Measurements from ENCODE around the gene IL12B. TPM values are rescaled to one million over a fixed set of nuclear protein-coding genes. Genes with fewer than 3 reads are reported as not detected.

The IL12B gene
- total and polyA plus RNA-seq, 2 of the 4 experiments (the other 2 are of a cell fraction): 0.03 TPM; not detected in 1

- no peak overlapping the region for H2AK9ac ChIP-seq (replicated peaks; ENCODE audit: low read depth, low read length, poor library complexity)
- no peak overlapping the region for H3K18ac ChIP-seq (ENCODE audit: low read depth, low read length)
- H4K5ac ChIP-seq (ENCODE audit: low read depth, low read length): no peak overlapping the region
- H2AK5ac ChIP-seq (ENCODE audit: low read depth, low read length): no peak overlapping the region
- H3K4ac ChIP-seq (ENCODE audit: low read depth, low read length): no peak overlapping the region
- no peak for TF ChIP-seq RFX5 (IDR thresholded peaks at IDR 0.05; ENCODE audit: low read depth, low read length)
- no peak for TF ChIP-seq RCOR1 (IDR thresholded peaks at IDR 0.05; ENCODE audit: insufficient replicate concordance, low read length)
- no peak for TF ChIP-seq MXI1 (IDR thresholded peaks at IDR 0.05; ENCODE audit: borderline replicate concordance, low read depth, low read length)
- no peak for TF ChIP-seq RAD21 (IDR thresholded peaks at IDR 0.05; ENCODE audit: low read length)
- TF ChIP-seq MAFK (IDR thresholded peaks at IDR 0.05; ENCODE audit: low read depth, low read length): no peak
- TF ChIP-seq CHD1 (IDR thresholded peaks at IDR 0.05; ENCODE audit: low read depth, low read length): no peak
- TF ChIP-seq CTCF (conservative IDR thresholded peaks at IDR 0.05; ENCODE audit: low read depth, low read length): no peak
- TF ChIP-seq POLR2A (IDR thresholded peaks at IDR 0.05; ENCODE audit: low read depth, low read length): no peak
- TF ChIP-seq, protein P1, sequence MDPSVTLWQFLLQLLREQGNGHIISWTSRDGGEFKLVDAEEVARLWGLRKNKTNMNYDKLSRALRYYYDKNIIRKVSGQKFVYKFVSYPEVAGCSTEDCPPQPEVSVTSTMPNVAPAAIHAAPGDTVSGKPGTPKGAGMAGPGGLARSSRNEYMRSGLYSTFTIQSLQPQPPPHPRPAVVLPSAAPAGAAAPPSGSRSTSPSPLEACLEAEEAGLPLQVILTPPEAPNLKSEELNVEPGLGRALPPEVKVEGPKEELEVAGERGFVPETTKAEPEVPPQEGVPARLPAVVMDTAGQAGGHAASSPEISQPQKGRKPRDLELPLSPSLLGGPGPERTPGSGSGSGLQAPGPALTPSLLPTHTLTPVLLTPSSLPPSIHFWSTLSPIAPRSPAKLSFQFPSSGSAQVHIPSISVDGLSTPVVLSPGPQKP (IDR thresholded peaks at IDR 0.05; ENCODE audit: borderline replicate concordance, low read depth, low read length): no peak
- no peak for TF ChIP-seq FOS (IDR thresholded peaks at IDR 0.05; ENCODE audit: low read depth, low read length)
- TF ChIP-seq NFE2L2 (IDR thresholded peaks at IDR 0.05; ENCODE audit: low read depth, low read length): no peak
- TF ChIP-seq CEBPB (IDR thresholded peaks at IDR 0.05; ENCODE audit: low read depth, low read length): no peak
- no peak for TF ChIP-seq SMC3 (IDR thresholded peaks at IDR 0.05; ENCODE audit: low read depth, low read length)
- no peak for TF ChIP-seq MAZ (IDR thresholded peaks at IDR 0.05; ENCODE audit: borderline replicate concordance, low read depth, low read length)
- no peak for TF ChIP-seq BHLHE40 (IDR thresholded peaks at IDR 0.05; ENCODE audit: low read depth, low read length)
- H3K23ac ChIP-seq (ENCODE audit: low read depth, low read length): no peak overlapping the region
- H3K27me3 ChIP-seq (ENCODE audit: control insufficient read depth, insufficient read depth, low read length): no peaks in the 10 kb centered on the region
- no CpG with 5 or more reads among the region's 2 CpGs for WGBS, 2 experiments (ENCODE audit: extremely low coverage in 2 of 2, insufficient read length in 1 of 2)
- H3K4me1 ChIP-seq (ENCODE audit: control insufficient read depth, insufficient read depth, low read length): no peaks in the 10 kb centered on the region
- no peak overlapping the region for H3K14ac ChIP-seq (replicated peaks; ENCODE audit: low read depth, low read length)
- peaks cover 6% of the 10 kb centered on the region for H3K36me3 ChIP-seq (ENCODE audit: control insufficient read depth, insufficient read depth, low read length)
- H2BK120ac ChIP-seq (ENCODE audit: low read depth, low read length): no peak overlapping the region
- POLR2A ChIA-PET (ENCODE audit: unreplicated experiment): no interaction called here
- H4K91ac ChIP-seq (ENCODE audit: insufficient read depth, low read depth, low read length): no peak overlapping the region
- no peak overlapping the region for H3K4me2 ChIP-seq (ENCODE audit: low read depth, low read length)
- CTCF ChIA-PET: no interaction called here
- dilution Hi-C loops (cut with HindIII; ENCODE audit: low sequenced_read_pairs, unreplicated experiment): loop anchor here (25.0 kb wide), 1 partner anchor 107 kb away; no protein-coding TSS in a partner anchor
- no peaks in the 10 kb centered on the region for H4K20me1 ChIP-seq (ENCODE audit: insufficient read depth, low read length)
- H4K8ac ChIP-seq (ENCODE audit: low read depth in 2 of 2, low read length in 2 of 2): no peak overlapping the region
- H2BK5ac ChIP-seq (ENCODE audit: low read depth, low read length, poor library complexity, severe bottlenecking): no peak overlapping the region
- no TSS peak for BruUV-seq (replicated peaks)
- no peak for ATAC-seq (ENCODE audit: low read depth)
- in situ Hi-C loops (cut with MboI; ENCODE audit: low sequenced_read_pairs): no loop called here
- no peak overlapping the region for H3K9ac ChIP-seq (ENCODE audit: low read depth, low read length)
- H3K79me1 ChIP-seq (ENCODE audit: low read depth in 1 of 2, low read length in 2 of 2): peaks cover under 1 to 22% of the 10 kb centered on the region in 2 experiments; a peak in 3 of 4 replicates
- H3K27ac ChIP-seq (ENCODE audit: insufficient read depth, low read length): no peak overlapping the region
- H3K9me1 ChIP-seq (ENCODE audit: insufficient read depth, low read length): no peaks in the 10 kb centered on the region
- no peak overlapping the region for H3K4me3 ChIP-seq (ENCODE audit: insufficient read depth, low read depth, low read length)
- no peak for DNase-seq
- intact Hi-C loops (cut with micrococcal nuclease): no loop called here
- H2BK15ac ChIP-seq (ENCODE audit: low read depth, low read length): no peak overlapping the region
- H3K9me3 ChIP-seq (ENCODE audit: control insufficient read depth, insufficient read depth, low read length): no peaks in the 10 kb centered on the region
- no peak overlapping the region for H3K56ac ChIP-seq (ENCODE audit: extremely low read depth, insufficient read depth, low read length)
- H2AFZ ChIP-seq (replicated peaks; ENCODE audit: low read length, poor library complexity): no peak overlapping the region
- H2BK20ac ChIP-seq (ENCODE audit: low read depth, low read length): no peak overlapping the region
Observed at GRCh38 chr5:159269723-159270122, 60.6 kb downstream of the IL12B start.

Data from IMR-90 (cell line).